CD4-positive, alpha-beta T cell treated with Interleukin-15 for 4 hours (primary cell): ENCODE results near the gene PI4KA.
"Not testable (repeated sequence)": the region's sequence is repeated elsewhere in the genome, so short reads cannot be mapped to it uniquely, and the experiment has no call there.

Experiments used
- DNase-seq: peaks from one replicate; pipeline ENCODE4 v3.0.0-alpha.2; 2020; ENCODE audit warnings: low spot score

PI4KA gene

DNA sequence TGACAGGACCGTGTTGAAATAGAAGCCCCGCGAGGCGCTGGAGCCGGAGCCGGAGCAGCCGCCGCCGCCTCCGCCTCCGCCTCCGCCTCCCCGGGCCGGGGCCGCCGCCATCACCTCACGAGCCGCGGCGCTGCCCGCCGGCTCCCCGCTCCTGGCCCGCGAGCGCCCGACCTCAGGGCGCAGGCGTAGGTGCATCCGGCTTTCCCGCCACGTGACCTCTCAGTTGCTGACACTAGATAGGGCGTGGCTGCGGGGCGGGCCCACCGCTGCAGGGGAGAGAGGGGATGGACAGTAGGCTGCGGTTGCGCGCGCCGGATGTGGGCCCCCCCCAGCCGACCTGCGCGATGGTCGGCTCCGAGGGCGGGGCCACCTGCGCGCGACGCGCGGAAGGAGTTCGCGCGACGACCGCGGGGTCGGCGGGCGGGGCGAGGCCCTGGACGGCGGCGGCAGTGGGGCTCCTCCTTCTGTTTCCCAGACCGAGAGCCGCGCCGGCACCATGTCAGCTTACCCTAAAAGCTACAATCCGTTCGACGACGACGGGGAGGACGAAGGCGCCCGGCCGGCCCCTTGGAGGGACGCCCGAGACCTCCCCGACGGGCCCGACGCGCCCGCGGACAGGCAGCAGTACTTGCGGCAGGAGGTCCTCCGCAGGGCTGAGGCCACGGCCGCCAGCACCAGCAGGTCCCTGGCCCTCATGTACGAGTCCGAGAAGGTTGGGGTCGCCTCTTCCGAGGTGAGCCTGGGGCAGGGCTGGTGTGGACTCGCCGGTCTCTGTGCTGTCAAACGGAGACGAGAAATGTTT, at the start of gene PI4KA, which contains the start of gene SNAP29:
TSS of gene PI4KA (minus strand) at position 197 of the 802 bp plus-strand sequence. CDS start at position 111, 86 bp downstream.
TSS of gene SNAP29 (plus strand) at position 393 of the 802 bp plus-strand sequence. CDS start at position 497, 104 bp downstream.
- DNase-seq: peak; percentile 98

DNA sequence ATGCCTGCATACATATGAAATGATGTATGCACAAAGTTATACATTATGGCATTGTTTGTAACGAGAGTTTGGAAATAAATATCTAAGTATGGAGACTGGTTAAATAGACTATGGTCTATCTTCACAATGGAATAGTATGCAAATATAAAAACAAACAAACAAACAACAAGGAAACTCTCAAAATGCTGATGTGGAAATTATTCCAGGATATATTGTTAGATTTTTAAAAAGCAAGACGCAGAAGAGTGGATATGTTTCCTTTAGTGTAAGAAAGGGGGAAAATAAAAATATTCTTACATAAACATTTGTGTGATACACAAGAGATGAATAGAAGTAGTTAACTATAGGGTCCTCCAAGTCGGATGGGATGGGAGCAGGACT, 47.8 kb upstream of the PI4KA start:
- no peak for DNase-seq

DNA sequence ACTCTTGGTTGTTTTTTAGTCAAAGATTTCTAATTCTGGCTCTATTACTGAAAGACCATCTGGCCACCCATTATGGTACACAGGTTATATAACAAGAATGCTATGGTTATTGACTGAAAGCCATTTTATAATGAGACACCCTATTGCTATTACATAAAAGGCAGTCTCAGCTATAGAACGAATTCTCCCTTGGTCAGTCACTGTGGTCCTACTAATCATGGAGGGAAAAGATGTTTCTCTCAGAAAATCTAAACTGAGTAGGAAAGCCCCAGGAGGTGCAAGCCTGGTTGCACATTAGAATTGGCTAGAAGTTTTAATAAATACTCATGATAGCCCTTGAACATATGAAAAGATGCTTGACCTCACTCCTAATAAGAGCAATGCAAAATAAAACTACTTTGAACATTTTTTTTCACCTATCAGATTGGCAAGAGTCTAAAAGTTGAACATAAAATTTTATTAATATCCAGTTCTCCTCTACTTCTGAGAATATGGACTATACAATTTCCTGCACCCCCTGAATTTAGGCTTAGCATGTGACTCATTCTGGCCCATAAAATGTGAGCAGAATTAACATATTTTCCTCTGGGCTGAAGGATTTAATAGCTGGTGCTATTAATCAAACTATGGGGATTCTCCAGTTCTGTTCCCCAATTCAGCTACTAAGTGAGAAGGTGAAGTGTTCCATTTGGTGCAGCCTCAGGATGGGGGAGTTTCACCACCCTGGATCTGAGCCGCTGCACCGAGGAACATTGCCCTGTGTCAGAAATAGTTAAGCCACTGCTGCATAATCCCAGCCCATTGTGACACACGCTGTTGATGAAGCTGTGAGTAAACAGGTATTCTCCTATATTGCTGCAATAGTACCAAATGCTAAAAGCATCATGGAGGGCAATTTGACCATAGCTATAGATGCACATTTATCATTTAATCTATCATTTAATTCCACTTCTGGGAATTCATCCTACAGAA, 47.1 kb upstream of the PI4KA start:
- DNase-seq: no peak

DNA sequence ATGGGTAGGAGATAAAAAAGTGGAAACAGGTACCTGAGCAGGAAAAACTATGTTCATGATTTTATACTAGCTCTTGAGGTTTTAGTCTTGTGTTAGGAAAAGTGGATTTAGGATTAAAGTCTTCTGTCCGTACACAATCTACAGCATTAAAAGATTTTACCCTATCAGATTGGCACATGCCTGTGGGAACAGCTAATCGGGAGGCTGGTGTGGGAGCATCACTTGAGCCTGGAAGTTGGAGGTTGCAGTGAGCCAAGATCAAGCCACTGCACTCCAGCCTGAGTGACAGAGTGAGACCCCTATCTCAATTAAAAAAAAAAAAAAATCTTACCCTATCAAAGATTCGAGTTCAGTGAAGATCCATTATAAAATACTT, 46.4 kb upstream of the PI4KA start:
- DNase-seq: no peak

DNA sequence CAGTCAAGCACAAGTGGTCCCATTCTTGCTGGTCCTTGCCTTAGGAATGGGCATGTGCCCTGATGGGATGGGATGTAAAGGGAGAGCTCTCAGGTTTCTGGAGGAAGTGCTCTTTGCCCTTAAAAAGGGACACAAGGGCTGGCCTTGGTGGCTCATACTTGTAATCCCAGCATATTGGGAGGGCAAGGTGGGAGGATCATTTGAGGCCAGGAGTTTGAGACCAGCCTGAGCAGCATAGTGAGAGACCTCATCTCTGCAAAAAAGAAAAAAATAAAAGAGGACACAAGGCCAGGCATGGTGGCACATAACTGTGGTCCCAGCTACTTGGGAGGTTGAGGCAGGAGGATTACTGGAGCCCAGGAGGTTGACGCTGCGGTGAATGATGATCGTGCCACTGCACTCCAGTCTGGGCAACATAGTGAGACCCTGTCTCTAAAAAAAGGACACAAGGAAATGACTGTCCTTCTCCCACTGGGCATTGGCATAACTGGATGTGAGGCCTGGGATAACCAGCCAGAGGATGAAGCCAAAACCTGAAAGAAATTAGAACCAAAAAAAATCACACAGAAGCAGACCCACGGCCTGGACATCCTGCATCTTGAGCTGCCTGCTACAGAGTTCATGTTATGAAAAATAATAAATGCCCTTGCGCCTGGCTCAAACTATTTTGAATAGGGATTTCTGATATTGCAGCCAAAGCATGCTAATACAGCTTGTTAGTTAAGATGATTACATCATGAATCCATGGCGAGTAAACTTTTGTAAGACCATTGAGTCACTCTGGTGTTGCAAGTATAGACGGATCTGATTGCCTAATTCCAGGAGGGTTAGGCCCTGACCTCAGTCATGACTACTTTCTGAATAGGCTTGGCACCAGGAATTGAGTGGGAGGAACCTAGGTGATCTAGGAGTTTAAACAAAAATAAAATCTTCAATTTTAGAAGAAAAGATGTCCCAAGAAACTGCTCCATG, 45.7 kb upstream of the PI4KA start:
- DNase-seq: no peak

DNA sequence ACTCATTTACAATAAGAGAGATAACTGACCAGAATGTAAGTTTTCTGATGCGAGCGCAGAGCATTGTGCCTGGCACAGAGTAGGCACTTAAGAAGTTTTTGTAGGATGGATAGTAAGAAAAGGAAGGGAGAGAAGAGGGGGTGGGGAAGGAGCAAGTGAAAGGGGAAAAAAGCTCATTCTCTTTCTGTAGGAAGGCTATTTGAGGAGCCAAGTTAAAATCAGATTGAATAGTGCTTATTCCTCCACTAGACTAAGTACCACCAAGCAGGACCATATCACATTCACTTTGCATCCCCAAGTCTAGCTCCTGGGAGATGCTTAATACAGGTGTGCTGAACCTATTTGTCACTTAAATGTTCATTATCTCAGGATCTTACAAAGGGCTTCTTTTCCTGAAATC, 44.5 kb upstream of the PI4KA start:
- DNase-seq: no peak

DNA sequence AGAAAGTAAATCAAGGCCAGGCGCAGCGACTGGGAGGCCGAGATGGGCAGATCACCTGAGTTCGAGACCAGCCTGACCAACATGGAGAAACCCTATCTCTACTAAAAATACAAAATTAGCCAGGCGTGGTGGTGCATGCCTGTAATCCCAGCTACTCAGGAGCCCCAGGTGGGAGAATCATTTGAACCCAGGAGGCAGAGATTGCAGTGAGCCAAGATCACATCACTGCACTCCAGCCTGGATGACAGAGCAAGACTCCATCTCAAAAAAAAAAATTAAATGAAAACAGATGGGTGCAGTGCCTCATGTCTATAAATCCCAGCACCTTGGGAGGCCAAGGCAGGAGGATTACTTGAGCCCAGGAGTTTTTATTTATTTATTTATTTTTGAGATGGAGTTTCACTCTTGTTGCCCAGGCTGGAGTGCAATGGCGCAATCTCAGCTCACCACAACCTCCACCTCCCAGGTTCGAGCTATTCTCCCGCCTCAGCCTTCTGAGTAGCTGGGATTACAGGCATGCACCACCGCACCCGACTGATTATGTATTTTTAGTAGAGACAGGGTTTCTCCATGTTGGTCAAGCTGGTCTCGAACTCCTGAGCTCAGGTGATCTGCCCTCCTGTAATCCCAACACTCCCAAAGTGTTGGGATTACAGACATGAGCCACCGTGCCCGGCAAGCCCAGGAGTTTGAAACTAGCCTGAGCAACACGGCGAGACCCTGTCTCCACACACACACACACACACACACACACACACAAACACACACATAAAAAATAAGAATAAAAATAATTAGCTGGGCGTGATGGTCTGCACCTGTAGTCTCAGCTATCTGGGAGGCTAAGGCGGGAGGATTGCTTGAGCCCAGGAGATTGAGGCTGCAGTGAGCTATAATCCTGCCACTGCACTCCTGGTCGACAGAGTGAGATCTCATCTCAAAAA, 42.8 kb upstream of the PI4KA start:
- DNase-seq: not testable (repeated sequence)

DNA sequence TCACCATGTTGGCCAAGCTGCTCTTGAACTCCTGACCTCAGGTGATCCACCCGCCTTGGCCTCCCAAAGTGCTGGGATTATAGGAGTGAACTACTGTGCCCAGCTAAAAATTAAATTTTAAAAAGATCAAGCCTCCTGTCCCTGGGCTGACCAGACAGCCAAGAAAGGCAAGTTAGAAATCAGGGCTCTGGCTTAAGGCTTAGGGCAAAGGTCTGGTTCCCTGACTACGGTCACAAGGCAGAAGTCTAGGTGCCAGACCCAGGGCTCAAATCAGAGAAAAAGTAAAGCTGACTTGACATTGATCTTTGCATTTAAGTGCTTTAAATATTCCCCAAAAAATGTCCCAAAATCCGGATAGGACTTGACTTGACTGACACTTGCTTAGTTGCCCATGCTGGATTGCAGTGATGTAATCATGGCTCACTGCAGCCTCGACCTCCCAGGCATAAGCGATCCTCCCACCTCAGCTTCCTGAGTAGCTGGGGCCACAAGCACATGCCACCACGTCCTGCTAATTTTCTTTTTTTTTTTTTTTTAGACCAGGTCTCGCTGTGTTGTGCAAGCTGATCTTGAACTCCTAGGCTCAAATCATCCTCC, 41.3 kb upstream of the PI4KA start:
- DNase-seq: no peak

DNA sequence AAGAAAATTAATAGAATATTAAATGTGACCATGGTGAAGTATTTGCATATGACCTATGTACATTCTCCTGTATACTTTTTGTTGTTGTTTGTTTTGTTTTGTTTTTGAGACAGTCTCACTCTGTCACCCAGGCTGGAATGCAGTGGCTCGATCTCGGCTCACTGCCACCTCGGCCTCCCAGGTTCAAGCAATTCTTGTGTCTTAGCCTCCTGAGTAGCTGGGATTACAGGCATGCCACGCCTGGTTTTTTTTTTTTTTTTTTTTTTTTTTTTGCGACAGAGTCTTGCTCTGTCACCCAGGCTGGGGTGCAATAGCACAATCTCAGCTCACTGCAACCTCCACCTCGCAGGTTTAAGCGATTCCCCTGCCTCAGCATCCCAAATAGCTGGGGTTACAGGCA, 39.1 kb upstream of the PI4KA start:
- not testable (repeated sequence) for DNase-seq

DNA sequence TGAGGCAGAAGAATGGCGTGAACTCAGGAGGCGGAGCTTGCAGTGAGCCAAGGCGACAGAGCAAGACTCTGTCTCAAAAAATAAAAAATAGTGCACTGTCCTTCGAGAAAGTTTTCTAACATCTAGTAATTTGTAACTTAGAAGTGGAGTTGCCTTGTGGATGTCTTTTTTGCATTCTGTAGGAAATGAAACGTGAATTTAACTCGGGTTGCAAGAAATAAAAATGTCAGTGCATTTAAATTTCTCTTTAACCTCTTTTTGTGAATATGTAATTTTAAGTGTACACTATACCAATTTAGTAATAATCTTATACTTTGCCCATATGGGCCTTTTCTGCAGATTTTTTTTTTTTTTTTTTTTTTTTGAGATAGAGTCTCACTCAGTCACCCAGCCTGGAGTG, 32.4 kb upstream of the PI4KA start:
- no peak for DNase-seq

DNA sequence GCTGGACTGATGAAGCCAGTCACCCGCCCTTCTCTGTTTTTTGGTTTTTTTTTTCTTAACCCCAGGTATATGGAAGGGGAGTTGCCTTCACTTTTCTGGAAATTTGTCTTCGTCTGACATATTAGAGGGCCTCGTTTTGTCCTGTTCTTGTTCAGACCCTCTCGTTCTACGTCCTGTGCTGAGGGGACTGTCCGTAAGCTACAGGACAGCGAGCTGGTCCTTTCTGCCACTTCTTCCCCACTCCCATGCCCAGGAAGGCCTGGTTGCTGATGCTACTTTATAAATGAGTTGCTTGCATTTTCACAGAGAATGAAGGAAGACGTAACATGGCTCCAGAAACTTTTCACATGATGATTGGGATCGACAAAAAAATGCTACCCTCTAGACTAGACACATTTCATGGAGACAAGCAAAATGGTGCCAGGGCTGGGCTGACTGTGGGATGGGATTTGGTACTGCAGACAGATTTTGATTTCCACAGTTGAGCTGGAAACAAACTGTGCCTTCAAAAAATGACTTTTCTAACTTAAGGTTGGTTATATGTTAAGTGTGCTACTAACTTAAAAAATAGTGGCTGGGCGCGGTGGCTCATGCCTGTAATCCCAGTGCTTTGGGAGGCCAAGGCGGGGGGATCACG, 31.4 kb upstream of the PI4KA start:
- no peak for DNase-seq

DNA sequence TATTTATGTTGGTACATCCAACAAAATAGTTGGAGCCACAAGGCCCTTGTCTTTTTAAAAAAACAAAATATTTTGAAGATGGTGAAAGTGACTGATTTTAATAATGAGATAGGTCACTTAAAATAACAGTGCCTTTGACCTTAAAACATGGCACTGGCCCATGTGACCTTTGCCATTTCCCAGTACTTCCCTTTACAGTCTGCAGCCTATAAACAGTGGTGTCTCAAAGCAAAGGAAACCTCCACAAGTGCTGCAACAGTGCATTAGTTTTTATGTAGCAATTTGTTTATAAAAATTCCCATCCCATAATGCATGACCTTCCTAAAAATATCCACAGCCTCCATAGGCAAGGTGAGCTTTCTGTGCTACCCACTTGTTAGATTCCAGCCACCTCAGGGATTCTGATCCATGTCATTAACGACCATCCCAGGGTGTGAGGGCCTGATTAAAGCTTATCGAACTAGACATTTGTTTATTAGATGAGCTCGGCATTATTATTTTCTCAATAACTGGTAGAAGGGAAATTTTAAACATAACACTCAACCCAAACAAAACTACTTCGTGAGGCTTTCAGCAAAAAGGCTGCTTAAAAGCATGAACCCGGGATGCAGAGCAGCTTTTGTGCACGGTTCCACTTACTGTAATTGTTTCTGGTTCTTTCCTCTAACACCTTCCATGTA, 30.6 kb upstream of the PI4KA start:
- no peak for DNase-seq

DNA sequence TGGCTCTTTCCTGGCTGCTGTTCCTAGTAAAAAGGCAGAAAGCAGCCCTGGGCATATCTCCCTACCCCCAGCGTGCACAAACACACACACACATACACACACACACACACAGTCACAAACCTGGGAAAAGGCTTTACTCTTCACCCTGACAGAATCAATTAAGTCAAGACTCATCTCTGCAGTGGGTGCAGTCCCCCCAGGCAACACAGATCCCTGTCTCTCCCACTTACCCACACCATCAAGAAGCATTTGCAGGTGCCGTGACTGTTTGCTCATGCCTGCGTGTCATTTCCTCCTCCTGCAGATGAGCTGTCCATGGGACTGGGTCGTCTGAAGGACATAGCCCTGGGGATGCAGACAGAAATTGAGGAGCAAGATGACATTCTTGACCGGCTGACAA, 28.8 kb upstream of the PI4KA start:
- no peak for DNase-seq

DNA sequence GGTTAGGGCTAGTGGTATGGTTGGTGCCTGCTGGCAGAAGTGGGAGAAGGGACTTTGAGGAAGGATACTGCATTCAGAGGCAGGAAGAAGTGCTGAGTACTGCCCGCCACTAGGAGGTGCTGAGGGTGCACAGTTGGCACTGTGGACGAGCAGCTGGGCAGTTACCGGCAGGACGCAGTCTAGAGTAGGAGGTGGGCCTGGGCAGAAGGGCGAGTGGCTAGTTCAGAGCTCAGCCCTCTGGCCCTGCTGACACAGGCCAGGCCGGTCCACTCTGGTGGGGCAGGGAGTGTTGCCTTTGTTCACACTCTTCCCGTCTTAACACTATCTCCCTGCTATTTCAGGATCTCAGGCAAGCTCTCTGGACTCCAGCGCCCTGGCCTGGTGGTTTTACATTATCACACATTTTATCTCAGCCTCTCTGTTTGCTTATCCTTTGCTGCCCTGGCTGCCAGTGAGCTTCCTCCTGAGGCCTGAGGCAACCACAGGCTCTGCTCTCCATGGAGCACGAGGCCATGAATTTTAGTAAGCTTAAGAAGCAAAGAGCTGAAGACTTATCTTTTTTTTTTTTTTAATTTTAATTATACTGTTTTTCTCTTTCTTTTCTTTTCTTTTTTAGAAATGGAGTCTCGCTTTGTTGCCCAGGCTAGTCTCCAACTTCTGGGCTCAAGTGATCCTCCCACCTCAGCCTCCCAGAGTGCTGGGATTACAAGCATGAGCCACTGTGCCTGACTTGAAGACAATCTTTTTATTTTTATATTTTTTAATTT, 27.1 kb upstream of the PI4KA start:
- DNase-seq: peak; percentile 31

DNA sequence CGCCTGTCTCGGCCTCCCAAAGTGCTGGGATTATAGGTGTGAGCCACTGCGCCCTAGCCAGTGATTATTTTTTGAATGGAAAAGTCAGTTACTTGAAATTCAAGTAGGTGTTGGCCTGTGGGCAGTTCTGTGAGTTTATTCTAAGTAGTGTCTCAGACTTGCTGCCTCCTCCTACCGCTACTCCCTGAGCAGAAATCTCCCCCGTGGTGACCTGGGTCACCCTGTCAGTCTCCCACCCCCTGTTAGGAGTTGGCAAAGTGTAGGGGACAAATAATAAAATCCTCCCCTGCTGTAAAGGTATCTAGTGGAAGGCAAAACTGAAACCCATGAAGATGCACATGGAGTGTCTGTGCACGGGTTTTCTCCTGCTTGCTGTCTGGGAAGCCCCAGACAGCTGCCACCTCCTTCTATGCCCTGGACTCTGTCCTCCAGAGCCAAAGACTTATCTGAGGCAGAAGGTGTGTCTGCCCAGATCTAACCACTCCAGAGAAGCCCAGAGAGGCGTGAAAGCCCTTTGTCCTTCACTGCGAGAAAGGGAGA, 26.5 kb upstream of the PI4KA start:
- no peak for DNase-seq

DNA sequence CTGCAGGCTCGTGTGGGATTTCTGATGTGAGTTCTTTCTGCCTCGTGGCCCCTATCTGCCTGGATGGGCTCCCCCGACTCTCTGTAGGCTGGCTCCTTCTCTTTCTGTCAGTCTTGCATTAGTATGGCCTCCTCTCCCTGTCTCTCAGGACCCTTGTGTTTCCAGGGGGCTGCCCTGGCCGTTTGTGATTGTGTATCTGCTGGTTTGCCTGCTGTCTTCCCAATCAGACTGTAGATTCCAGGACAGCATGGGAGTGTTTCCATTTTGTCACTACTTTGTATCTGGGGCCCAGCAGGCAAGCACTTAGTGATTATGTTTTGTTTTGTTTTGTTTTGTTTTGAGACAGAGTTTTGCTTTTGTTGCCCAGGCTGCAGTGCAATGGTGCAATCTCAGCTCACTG, 25.8 kb upstream of the PI4KA start:
- DNase-seq: no peak

DNA sequence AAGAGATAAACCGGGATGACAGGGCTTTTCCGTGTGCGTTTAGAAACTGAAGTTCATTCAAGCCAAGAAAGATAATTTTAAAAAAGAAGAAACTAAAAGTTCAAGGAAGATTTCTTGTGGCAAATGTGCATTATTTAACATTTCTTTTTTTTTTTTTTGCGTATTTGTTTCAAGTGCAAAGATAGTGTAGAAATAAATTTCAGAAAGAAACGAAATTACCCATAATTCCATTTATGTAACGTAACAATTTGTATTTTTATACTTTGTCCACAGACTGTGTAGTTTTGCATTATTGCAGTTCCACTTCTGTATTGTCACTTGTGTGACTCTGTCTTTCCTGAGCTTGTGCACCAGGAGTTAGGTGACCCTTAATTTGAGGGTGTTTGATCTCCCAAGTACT, 24.2 kb upstream of the PI4KA start:
- no peak for DNase-seq
